Right lobe of liver (tissue), 4 donors: Measurements from ENCODE around the gene INO80C.

Experiments
- POLR2A ChIP-seq: fragments of 450-650 bp; IDR thresholded peaks from one replicate; pipeline ENCODE4 v1.6.1; 2017; ENCODE audit warnings: antibody characterized with exemption, mild to moderate bottlenecking
- TF ChIP-seq, protein P1 (sequence below), 4 donors: fragments of 200-600 bp in 3 of 4; fragments of 450-650 bp in 1 of 4; IDR thresholded peaks; one replicate each; pipeline versions ENCODE4 v1.5.1 to v1.8.0; 2016 to 2022; ENCODE audit warnings: antibody characterized with exemption in 4 of 4, mild to moderate bottlenecking in 2 of 4
- donor health status: DM: no; HTN: no; CAD: no.
- donor health status: DM: no; HTN: no; CAD: no.
- donor health status: DM: no; HTN: yes; CAD: no.

DNA sequence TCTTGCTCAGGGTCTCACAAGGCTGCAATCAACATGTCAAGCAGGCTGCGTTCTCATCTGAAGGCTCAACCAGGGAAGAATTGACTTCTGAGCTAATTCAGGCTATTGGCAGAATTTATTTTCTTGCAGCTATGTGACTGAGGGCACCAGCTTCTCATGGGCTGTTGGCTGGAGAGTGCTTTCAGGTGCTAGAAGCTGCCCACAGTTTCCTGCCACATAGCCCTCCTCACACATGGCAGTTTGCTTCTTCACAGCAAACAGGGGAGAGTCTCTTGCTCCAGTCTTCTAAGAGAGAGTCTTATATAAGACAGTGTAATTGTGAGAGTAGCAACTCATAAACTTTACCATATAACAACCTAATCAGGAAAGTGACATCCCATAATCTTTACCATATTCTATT, 37.5 kb upstream of the INO80C start:
- TF ChIP-seq, protein P1, sequence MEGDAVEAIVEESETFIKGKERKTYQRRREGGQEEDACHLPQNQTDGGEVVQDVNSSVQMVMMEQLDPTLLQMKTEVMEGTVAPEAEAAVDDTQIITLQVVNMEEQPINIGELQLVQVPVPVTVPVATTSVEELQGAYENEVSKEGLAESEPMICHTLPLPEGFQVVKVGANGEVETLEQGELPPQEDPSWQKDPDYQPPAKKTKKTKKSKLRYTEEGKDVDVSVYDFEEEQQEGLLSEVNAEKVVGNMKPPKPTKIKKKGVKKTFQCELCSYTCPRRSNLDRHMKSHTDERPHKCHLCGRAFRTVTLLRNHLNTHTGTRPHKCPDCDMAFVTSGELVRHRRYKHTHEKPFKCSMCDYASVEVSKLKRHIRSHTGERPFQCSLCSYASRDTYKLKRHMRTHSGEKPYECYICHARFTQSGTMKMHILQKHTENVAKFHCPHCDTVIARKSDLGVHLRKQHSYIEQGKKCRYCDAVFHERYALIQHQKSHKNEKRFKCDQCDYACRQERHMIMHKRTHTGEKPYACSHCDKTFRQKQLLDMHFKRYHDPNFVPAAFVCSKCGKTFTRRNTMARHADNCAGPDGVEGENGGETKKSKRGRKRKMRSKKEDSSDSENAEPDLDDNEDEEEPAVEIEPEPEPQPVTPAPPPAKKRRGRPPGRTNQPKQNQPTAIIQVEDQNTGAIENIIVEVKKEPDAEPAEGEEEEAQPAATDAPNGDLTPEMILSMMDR (IDR thresholded peaks at IDR 0.05), result no peak
- no peak for TF ChIP-seq POLR2A
